Cardiac muscle cell (in vitro differentiated cells and primary cell): ENCODE results near the gene ZNF518A. TPM values are rescaled to one million over a fixed set of nuclear protein-coding genes. Genes with fewer than 3 reads are reported as not detected.

Source experiments
- DNase-seq, 2 donors: peaks; one replicate each; pipeline versions ENCODE4 v3.0.0 to v3.0.0-alpha.2; 2010 to 2017; ENCODE audit warnings: low read depth in 1 of 2, low spot score in 1 of 2
- H3K27ac ChIP-seq: fragments of 200-600 bp; sonication (generic); 2 replicates; pipeline ENCODE4 v1.5.1; 2016
- H3K27me3 ChIP-seq: fragments of 200-600 bp; sonication (generic); 2 replicates; pipeline ENCODE4 v1.6.0; 2016; ENCODE audit warnings: control low read depth
- H3K36me3 ChIP-seq: fragments of 200-600 bp; sonication (generic); 2 replicates; pipeline ENCODE4 v1.5.1; 2016; ENCODE audit warnings: control low read depth
- H3K4me1 ChIP-seq: fragments of 200-600 bp; sonication (generic); 2 replicates; pipeline ENCODE4 v1.8.1; 2017; ENCODE audit warnings: low read depth, mild to moderate bottlenecking, mixed run types
- H3K4me3 ChIP-seq: fragments of 200-600 bp; sonication (generic); 2 replicates; pipeline ENCODE4 v1.5.1; 2016; ENCODE audit warnings: mild to moderate bottlenecking
- H3K9me3 ChIP-seq: fragments of 200-600 bp; sonication (generic); 2 replicates; pipeline ENCODE4 v1.5.1; 2017; ENCODE audit warnings: low read depth, mild to moderate bottlenecking, control low read depth
- CTCF ChIP-seq: IDR thresholded peaks from 2 replicates; pipeline ENCODE4 v1.5.1; 2012; ENCODE audit warnings: low read depth, mild to moderate bottlenecking, low read length
- polyA plus RNA-seq: library from polyadenylated mRNA; unstranded; fragments of >200 nt; fragmentation: Nextera tagmentation; extraction: Ambion mirVana; gene quantifications from 2 replicates; pipeline ENCODE4 v1.2.1, GENCODE V29; 2016
- total RNA-seq: library from RNA; depleted of rRNA; stranded (reverse); fragments of >200 nt; gene quantifications from 2 replicates; pipeline ENCODE4 v1.2.3, GENCODE V29; 2016

Gene ZNF518A
- total and polyA plus RNA-seq, 2 experiments from 2014 or later, result 20.7 to 22.7 TPM

- Histone ChIP-seq H3K27me3 (no peaks in the 10 kb centered on the region), H3K36me3 (no peaks in the 10 kb centered on the region), H3K9me3 (no peaks in the 10 kb centered on the region), H3K4me3 (no peak overlapping the region), H3K27ac (no peak overlapping the region), H3K4me1 (peaks cover 9% of the 10 kb centered on the region)
- DNase-seq, result no peak
- TF ChIP-seq CTCF, result no peak
Measured at GRCh38 chr10:96090463-96090800, 39.7 kb upstream of the ZNF518A start.

- TF ChIP-seq CTCF, result no peak
Measured at GRCh38 chr10:96092999-96093767, 36.9 kb upstream of the ZNF518A start.

GRCh38 chr10:96093948-96094347 lies 36.1 kb upstream of the ZNF518A start:
- H3K36me3 ChIP-seq, result no peaks in the 10 kb centered on the region
- no peaks in the 10 kb centered on the region for H3K9me3 ChIP-seq
- TF ChIP-seq CTCF, result no peak
- H3K4me1 ChIP-seq, result peaks cover 27% of the 10 kb centered on the region
- no peak overlapping the region for H3K4me3 ChIP-seq
- no peak overlapping the region for H3K27ac ChIP-seq
- no peaks in the 10 kb centered on the region for H3K27me3 ChIP-seq
- no peak for DNase-seq

More at GRCh38 chr10:96092999-96093767, 36.9 kb upstream of the ZNF518A start:
- H3K4me3 ChIP-seq, result no peak overlapping the region
- H3K36me3 ChIP-seq, result no peaks in the 10 kb centered on the region
- H3K4me1 ChIP-seq, result peaks cover 27% of the 10 kb centered on the region
- H3K27me3 ChIP-seq, result no peaks in the 10 kb centered on the region
- DNase-seq, result no peak
- no peak overlapping the region for H3K27ac ChIP-seq
- no peaks in the 10 kb centered on the region for H3K9me3 ChIP-seq

GRCh38 chr10:96096958-96097357 lies 33.1 kb upstream of the ZNF518A start:
- peaks cover 26% of the 10 kb centered on the region for H3K4me1 ChIP-seq
- H3K4me3 ChIP-seq, result no peak overlapping the region
- peak overlapping the region; percentile 7 for H3K27ac ChIP-seq
- DNase-seq, result no peak
- H3K36me3 ChIP-seq, result no peaks in the 10 kb centered on the region
- H3K9me3 ChIP-seq, result no peaks in the 10 kb centered on the region
- no peak for TF ChIP-seq CTCF
- H3K27me3 ChIP-seq, result no peaks in the 10 kb centered on the region

GRCh38 chr10:96097865-96098264 lies 32.2 kb upstream of the ZNF518A start:
- Histone ChIP-seq H3K27me3 (no peaks in the 10 kb centered on the region), H3K9me3 (no peaks in the 10 kb centered on the region), H3K27ac (no peak overlapping the region), H3K4me1 (peaks cover 22% of the 10 kb centered on the region), H3K36me3 (no peaks in the 10 kb centered on the region), H3K4me3 (no peak overlapping the region)
- no peak for TF ChIP-seq CTCF
- no peak for DNase-seq

GRCh38 chr10:96107623-96108038 lies 22.5 kb upstream of the ZNF518A start:
- no peak for DNase-seq
- Histone ChIP-seq H3K36me3 (no peaks in the 10 kb centered on the region), H3K27me3 (no peaks in the 10 kb centered on the region), H3K9me3 (no peaks in the 10 kb centered on the region), H3K27ac (no peak overlapping the region), H3K4me3 (no peak overlapping the region), H3K4me1 (no peaks in the 10 kb centered on the region)
- no peak for TF ChIP-seq CTCF
